Endothelial cell of umbilical vein (primary cell): ENCODE measurements around the gene NSD1. TPM values are rescaled to one million over a fixed set of nuclear protein-coding genes. Genes with fewer than 3 reads are reported as not detected.

ENCODE experiments used
- BruUV-seq: library from RNA; stranded (reverse); fragments of 400-500 nt; replicated peaks from 2 replicates; lab custom pipeline; 2021; lab: Mats Ljungman, UMichigan
- CTCF ChIA-PET: fragments of 300-600, 350-600 bp; sonication (Branson Sonifier 250); formaldehyde crosslinking; loops from one replicate; lab custom pipeline; 2021; ENCODE audit warnings: antibody characterized with exemption, inconsistent platforms; lab: Charles Lee
- POLR2A ChIA-PET: fragments of 300-600, 350-600 bp; sonication (Branson Sonifier 250); formaldehyde crosslinking; loops from one replicate; lab custom pipeline; 2021; ENCODE audit warnings: antibody characterized with exemption, inconsistent platforms; lab: Charles Lee
- DNase-seq: peaks from one replicate; pipeline ENCODE4 v3.0.0-alpha.2; 2011; ENCODE audit warnings: low read depth, low spot score
- FAIRE-seq: peaks from 2 replicates; lab custom pipeline; 2011; peaks lifted over from hg19 to GRCh38; lab: Jason Lieb, UNC
- H2AFZ ChIP-seq: 2 replicates; pipeline ENCODE4 v1.6.0; 2012; ENCODE audit warnings: low read depth, low read length, control low read depth, inconsistent platforms
- H3K27ac ChIP-seq: 2 replicates; pipeline ENCODE4 v1.5.1; 2011; ENCODE audit warnings: low read depth, mild to moderate bottlenecking, control low read depth, low read length, moderate library complexity; ENCODE audit not compliant: insufficient read depth
- H3K27me3 ChIP-seq, 2 experiments: 2 replicates each; pipeline versions ENCODE4 v1.6.0 to v1.6.1; 2011; ENCODE audit warnings: low read length in 2 of 2, mixed read lengths in 1 of 2; ENCODE audit not compliant: control insufficient read depth in 2 of 2, insufficient read depth in 2 of 2
- H3K36me3 ChIP-seq, 2 experiments: 2 replicates in 1 of 2; 3 replicates in 1 of 2; pipeline ENCODE4 v1.5.1; 2011; ENCODE audit warnings: low read length in 2 of 2, mild to moderate bottlenecking in 1 of 2, moderate library complexity in 1 of 2; ENCODE audit not compliant: control insufficient read depth in 2 of 2, insufficient read depth in 2 of 2; ENCODE audit errors: extremely low read depth in 1 of 2
- H3K4me1 ChIP-seq: 3 replicates; pipeline ENCODE4 v1.5.1; 2011; ENCODE audit warnings: mild to moderate bottlenecking, low read length; ENCODE audit not compliant: control insufficient read depth, insufficient read depth; ENCODE audit errors: extremely low read depth
- H3K4me2 ChIP-seq: 2 replicates; pipeline ENCODE4 v1.6.1; 2011; ENCODE audit warnings: low read length, control low read depth, mixed read lengths; ENCODE audit not compliant: insufficient read depth
- H3K4me3 ChIP-seq, 3 experiments: fragments of 200-600 bp in 1 of 3; sonication (generic), shearing (Covaris generic) in 1 of 3; replicated peaks in 1 of 3; 2 replicates each; pipeline ENCODE4 v1.5.1; 2011 to 2016; ENCODE audit warnings: control low read depth in 3 of 3, low read length in 3 of 3, mild to moderate bottlenecking in 2 of 3, inconsistent platforms in 1 of 3, low read depth in 1 of 3, moderate library complexity in 1 of 3; ENCODE audit not compliant: insufficient read depth in 1 of 3
- H3K79me2 ChIP-seq: 2 replicates; pipeline ENCODE4 v1.6.0; 2012; ENCODE audit warnings: low read length, inconsistent platforms; ENCODE audit not compliant: control insufficient read depth, insufficient read depth
- H3K9ac ChIP-seq: replicated peaks from 2 replicates; pipeline ENCODE3; 2011; ENCODE audit warnings: low read length, control low read depth; ENCODE audit not compliant: insufficient read depth; ENCODE audit errors: extremely low read depth
- H3K9me1 ChIP-seq: replicated peaks from 3 replicates; pipeline ENCODE4 v1.6.0; 2011; ENCODE audit warnings: mild to moderate bottlenecking, low read length; ENCODE audit not compliant: control insufficient read depth, insufficient read depth; ENCODE audit errors: extremely low read depth
- H3K9me3 ChIP-seq: replicated peaks from 2 replicates; pipeline ENCODE4 v1.5.1; 2012; ENCODE audit warnings: low read length, inconsistent platforms; ENCODE audit not compliant: control insufficient read depth, insufficient read depth
- H4K20me1 ChIP-seq: replicated peaks from 2 replicates; pipeline ENCODE3; 2011; ENCODE audit warnings: mild to moderate bottlenecking, low read length; ENCODE audit not compliant: control insufficient read depth, insufficient read depth; ENCODE audit errors: extremely low read depth
- EZH2 ChIP-seq: IDR thresholded peaks from 2 replicates; pipeline ENCODE4 v1.6.1; 2012; ENCODE audit warnings: borderline replicate concordance, low read depth, mild to moderate bottlenecking, moderate library complexity, low read length, inconsistent platforms; ENCODE audit not compliant: severe bottlenecking
- FOS ChIP-seq: IDR thresholded peaks from 2 replicates; pipeline ENCODE4 v1.6.1; 2011; ENCODE audit warnings: mild to moderate bottlenecking, low read length, moderate library complexity, borderline replicate concordance; ENCODE audit not compliant: insufficient read depth
- GATA2 ChIP-seq: IDR thresholded peaks from 2 replicates; pipeline ENCODE4 v1.7.0; 2011; ENCODE audit warnings: low read depth, mild to moderate bottlenecking, moderate library complexity, mixed read lengths, low read length; ENCODE audit not compliant: insufficient read length, insufficient read depth
- JUN ChIP-seq: IDR thresholded peaks from 2 replicates; pipeline ENCODE4 v1.6.1; 2011; ENCODE audit warnings: borderline replicate concordance, low read depth; ENCODE audit not compliant: insufficient read length, insufficient read depth
- MYC ChIP-seq: IDR thresholded peaks from one replicate; pipeline ENCODE4 v1.6.1; 2011; ENCODE audit warnings: mild to moderate bottlenecking, low read depth, low read length
- POLR2A ChIP-seq: IDR thresholded peaks from 2 replicates; pipeline ENCODE4 v1.6.1; 2012; ENCODE audit warnings: low read depth, mild to moderate bottlenecking, control low read depth, low read length
- POLR2AphosphoS5 ChIP-seq: IDR thresholded peaks from 2 replicates; pipeline ENCODE4 v1.6.1; 2012; ENCODE audit warnings: low read depth, mild to moderate bottlenecking, control low read depth, low read length, moderate library complexity; ENCODE audit not compliant: insufficient read depth
- dilution Hi-C: fragments of 300-500 bp; cut with MboI; formaldehyde crosslinking; loops from one replicate; pipeline ENCODE4 v1.15.0; 2019; ENCODE audit warnings: low sequenced_read_pairs; ENCODE audit not compliant: extremely low pct_ligation_motif_present
- intact Hi-C: fragments of 100-400 bp; cut with micrococcal nuclease; formaldehyde crosslinking; loops from one replicate; pipeline ENCODE4 v1.10.0; 2022
- polyA plus RNA-seq, 4 experiments: library from polyadenylated mRNA; depleted of rRNA in 3 of 4; stranded (reverse) in 3 of 4; unstranded in 1 of 4; fragments of >200 nt; gene quantifications; 2 replicates each; pipeline versions ENCODE4 v1.2.1 to v1.2.3, GENCODE V29; 2011 to 2012; ENCODE audit warnings: missing spikeins in 1 of 4
- total RNA-seq: library from RNA; stranded (reverse); gene quantifications from 2 replicates; pipeline ENCODE4 v1.2.3, GENCODE V29; 2021
- TF ChIP-seq, protein P1 (sequence below): IDR thresholded peaks from 2 replicates; pipeline ENCODE4 v1.6.1; 2011; ENCODE audit not compliant: insufficient read depth, insufficient read length
- TF ChIP-seq, protein P2 (sequence below), 2 donors: IDR thresholded peaks; 1 replicate in 1 of 2; 2 replicates in 1 of 2; pipeline ENCODE4 v1.5.1; 2011; ENCODE audit warnings: low read length in 2 of 2, mild to moderate bottlenecking in 2 of 2, moderate library complexity in 2 of 2, control low read depth in 1 of 2, inconsistent platforms in 1 of 2, low read depth in 1 of 2; ENCODE audit not compliant: insufficient read depth in 1 of 2; ENCODE audit errors: extremely low read depth in 1 of 2

NSD1 gene
- total and polyA plus RNA-seq, 2 donors (not counting 3 experiments of a cell fraction or from before 2014, with no cell fraction given) = 14.4 to 90.4 TPM

GRCh38 chr5:177334781-177335700, 201.5 kb downstream of the NSD1 start:
- no peak overlapping the region for H3K4me2 ChIP-seq
- no peaks in the 10 kb centered on the region for H3K27me3 ChIP-seq
- dilution Hi-C loops = no loop called here
- no peak overlapping the region for H3K27ac ChIP-seq
- FAIRE-seq (no peak), DNase-seq (no peak)
- H3K4me1 ChIP-seq = no peaks in the 10 kb centered on the region
- no peaks in the 10 kb centered on the region for H3K9me3 ChIP-seq
- H3K36me3 ChIP-seq = peaks cover 0 to 61% of the 10 kb centered on the region in 2 experiments
- CTCF ChIA-PET = interaction anchor here (1.3 to 2.4 kb wide), 3 partner anchors 18 to 55 kb away, joined by 3 to 6 read pairs (median 5); no protein-coding TSS in a partner anchor
- no peak for TF ChIP-seq FOS
- no peak for TF ChIP-seq MYC
- no peak for TF ChIP-seq POLR2A
- TF ChIP-seq EZH2 = no peak
- TF ChIP-seq, protein P1, sequence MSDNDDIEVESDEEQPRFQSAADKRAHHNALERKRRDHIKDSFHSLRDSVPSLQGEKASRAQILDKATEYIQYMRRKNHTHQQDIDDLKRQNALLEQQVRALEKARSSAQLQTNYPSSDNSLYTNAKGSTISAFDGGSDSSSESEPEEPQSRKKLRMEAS = no peak
- TF ChIP-seq GATA2 = no peak
- TF ChIP-seq, protein P2, sequence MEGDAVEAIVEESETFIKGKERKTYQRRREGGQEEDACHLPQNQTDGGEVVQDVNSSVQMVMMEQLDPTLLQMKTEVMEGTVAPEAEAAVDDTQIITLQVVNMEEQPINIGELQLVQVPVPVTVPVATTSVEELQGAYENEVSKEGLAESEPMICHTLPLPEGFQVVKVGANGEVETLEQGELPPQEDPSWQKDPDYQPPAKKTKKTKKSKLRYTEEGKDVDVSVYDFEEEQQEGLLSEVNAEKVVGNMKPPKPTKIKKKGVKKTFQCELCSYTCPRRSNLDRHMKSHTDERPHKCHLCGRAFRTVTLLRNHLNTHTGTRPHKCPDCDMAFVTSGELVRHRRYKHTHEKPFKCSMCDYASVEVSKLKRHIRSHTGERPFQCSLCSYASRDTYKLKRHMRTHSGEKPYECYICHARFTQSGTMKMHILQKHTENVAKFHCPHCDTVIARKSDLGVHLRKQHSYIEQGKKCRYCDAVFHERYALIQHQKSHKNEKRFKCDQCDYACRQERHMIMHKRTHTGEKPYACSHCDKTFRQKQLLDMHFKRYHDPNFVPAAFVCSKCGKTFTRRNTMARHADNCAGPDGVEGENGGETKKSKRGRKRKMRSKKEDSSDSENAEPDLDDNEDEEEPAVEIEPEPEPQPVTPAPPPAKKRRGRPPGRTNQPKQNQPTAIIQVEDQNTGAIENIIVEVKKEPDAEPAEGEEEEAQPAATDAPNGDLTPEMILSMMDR (IDR thresholded peaks at IDR 0.05; ENCODE audit: extremely low read depth in 1 of 2, insufficient read depth in 1 of 2, low read depth in 1 of 2, low read length in 2 of 2) = no peak
- no peak for TF ChIP-seq POLR2AphosphoS5
- TF ChIP-seq JUN = no peak
- H4K20me1 ChIP-seq = no peaks in the 10 kb centered on the region
- H2AFZ ChIP-seq = no peak overlapping the region
- no TSS peak for BruUV-seq
- no peak overlapping the region for H3K9ac ChIP-seq
- intact Hi-C loops = no loop called here
- peaks cover 6% of the 10 kb centered on the region for H3K79me2 ChIP-seq
- H3K9me1 ChIP-seq = no peaks in the 10 kb centered on the region
- no peak overlapping the region for H3K4me3 ChIP-seq
- POLR2A ChIA-PET = no interaction called here
